LNCaP clone FGC (cell line): Measurements from ENCODE around the gene FCER2.
"Not testable (repeated sequence)": the region's sequence is repeated elsewhere in the genome, so short reads cannot be mapped to it uniquely, and the experiment has no call there.

ENCODE experiments used
- DNase-seq: peaks from one replicate; pipeline ENCODE4 v3.0.0-alpha.2; 2011; ENCODE audit warnings: low read depth
- H3K4me3 ChIP-seq: 2 replicates; pipeline ENCODE4 v1.5.1; 2011; ENCODE audit warnings: mild to moderate bottlenecking, low read depth, low read length, control low read depth
- CTCF ChIP-seq: IDR thresholded peaks from 2 replicates; pipeline ENCODE4 v1.5.1; 2012; ENCODE audit warnings: mild to moderate bottlenecking; ENCODE audit not compliant: control insufficient read depth, insufficient read depth; ENCODE audit errors: extremely low read depth

FCER2 gene

DNA sequence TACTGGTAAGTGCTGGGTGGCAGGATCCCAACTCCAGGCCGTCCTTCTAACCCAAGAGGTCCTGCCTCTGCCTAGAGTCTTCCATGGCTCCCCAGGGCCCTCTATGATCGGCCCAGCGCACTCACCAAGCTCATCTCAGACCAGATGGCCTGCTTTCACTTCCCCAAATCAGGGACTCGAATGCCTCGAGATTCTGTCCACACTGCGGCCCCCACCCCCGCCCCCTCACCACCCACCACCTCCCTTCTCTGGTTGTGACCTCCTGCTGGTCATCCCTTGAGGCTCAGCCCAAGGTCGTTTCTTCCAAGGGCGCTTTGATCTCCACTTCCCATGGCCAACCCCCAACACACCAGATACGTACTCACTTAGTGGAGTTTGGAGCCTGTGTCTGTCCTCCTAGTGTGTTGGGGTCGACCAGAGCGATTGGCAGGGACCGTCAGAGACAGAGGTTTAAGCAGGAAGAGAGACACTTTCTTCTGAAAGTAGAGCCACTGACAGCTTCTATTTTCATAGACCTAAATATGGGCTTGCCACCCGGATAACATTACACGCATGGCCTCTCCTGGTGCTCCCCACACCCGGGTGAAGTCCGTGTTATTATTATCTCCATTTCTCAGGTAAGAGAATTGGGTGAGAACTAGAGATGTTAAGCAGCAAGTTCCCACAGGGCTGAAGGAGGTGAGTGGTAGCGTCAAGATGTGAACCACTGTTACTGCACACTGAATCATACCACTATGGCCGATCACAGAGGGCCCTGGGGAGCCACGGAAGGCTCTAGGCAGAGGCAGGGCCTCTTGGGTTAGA lies at the start of gene FCER2:
Gene FCER2, minus strand, starts transcription at position 478 of the 804 bp plus-strand sequence. CDS start 2,371 bp downstream, outside the sequence.
- DNase-seq = no peak
- no peak within 1 kb of the TSS for H3K4me3 ChIP-seq
- TF ChIP-seq CTCF = no peak

GRCh38 chr19:7751157-7751783 lies 49.3 kb upstream of the FCER2 start:
- no peak for DNase-seq
- TF ChIP-seq CTCF = no peak
- no peak overlapping the region for H3K4me3 ChIP-seq

DNA sequence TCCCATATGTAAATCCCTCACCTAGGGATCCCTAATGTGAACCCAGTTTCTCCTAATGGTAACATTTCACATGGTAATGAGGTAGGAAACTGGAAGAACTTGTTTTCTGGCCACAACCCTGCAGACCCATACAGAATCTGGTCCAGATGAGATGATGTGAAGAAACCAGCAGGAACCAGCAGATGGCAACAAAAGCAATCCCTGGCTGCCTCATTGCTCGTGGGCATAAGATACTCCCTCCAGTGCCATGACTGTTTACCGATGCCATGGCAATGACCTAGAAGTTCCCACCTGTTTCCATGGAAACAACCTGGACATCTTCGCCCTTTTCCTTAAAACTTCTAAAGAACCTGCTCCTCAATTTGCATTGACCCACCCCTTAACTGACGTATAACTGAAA lies 46.8 kb upstream of the FCER2 start:
- DNase-seq = peak; percentile 36
- no peak overlapping the region for H3K4me3 ChIP-seq
- peak; percentile 53 for TF ChIP-seq CTCF

GRCh38 chr19:7748171-7748570 lies 46.2 kb upstream of the FCER2 start:
- H3K4me3 ChIP-seq = no peak overlapping the region
- no peak for TF ChIP-seq CTCF
- no peak for DNase-seq

- no peak for TF ChIP-seq CTCF
- DNase-seq = no peak
- no peak within 1 kb of the TSS for H3K4me3 ChIP-seq
Measured at GRCh38 chr19:7746903-7747884, 45.3 kb upstream of the FCER2 start, which contains the start of gene CD209. CD209 (minus strand) TSS chr19:7747534; CDS start chr19:7747511, 23 bp downstream.

DNA sequence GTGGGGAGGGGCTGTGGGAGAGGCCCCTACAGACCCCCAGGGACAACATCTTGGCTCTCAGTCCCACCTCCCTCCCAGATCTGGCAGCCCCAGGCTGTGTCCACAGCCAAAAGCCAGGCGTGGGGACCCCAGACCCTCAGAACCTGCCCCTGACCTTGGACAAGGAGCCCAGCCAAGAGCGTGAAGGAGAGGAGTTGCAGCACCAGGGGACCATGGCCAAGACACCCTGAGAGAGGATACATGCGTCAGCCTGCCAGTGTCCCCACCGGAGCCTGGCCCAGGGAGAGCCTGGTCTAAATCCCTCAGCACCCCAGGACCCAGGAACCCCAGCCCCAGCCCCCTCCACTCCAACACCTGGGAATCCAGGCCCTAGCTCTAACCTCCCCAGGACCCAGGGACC lies 44.4 kb upstream of the FCER2 start:
- not testable (repeated sequence) for DNase-seq

More for the DNA sequence above, 44.4 kb upstream of the FCER2 start:
- H3K4me3 ChIP-seq = not testable (repeated sequence)
